ENCODE data around the gene CCDC187. TPM values are rescaled to one million over a fixed set of nuclear protein-coding genes. Genes with fewer than 3 reads are reported as not detected.

The CCDC187 gene
- total RNA-seq, 2 donors from 2014 or later: 1.2 TPM; not detected in 1

DNA sequence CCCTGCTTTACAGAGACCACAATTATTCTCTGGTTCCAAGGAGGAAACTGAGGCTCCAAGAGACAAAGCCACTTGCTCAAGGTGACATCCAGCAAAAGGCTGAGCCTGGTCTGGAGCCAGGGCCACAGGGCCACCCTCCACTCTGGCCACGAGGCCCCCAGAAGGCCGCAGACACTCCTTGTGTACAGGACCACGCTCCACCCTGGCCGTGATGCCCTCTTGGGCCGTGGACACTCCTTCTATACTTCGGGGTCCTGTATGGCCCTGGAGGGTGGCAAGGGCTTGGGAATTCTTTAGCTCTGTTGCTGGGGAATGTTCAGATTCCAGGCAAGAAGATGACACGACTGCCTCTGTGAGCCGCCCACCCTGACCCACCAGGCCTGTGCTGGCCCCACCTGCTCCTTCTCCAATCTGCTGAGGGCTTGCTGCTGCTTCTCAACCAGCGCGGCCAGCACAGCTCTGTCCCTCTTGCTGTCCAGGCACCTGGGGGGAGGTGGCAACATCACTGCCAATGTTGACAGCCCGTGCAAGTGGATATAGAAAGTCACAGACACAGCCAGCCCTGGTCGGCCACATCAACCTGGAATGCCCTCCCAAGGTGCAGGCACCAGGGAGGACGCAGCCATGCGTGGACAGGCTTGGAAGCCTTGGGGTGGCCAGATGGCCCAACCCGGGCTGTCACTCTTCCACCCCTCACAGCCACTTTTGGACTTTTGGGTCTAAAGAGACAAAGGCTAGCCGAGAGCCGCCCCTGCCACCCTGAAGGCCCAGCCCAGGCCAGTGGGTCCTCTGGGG lies 38.1 kb downstream of the CCDC187 start:
- TF ChIP-seq, protein P1, sequence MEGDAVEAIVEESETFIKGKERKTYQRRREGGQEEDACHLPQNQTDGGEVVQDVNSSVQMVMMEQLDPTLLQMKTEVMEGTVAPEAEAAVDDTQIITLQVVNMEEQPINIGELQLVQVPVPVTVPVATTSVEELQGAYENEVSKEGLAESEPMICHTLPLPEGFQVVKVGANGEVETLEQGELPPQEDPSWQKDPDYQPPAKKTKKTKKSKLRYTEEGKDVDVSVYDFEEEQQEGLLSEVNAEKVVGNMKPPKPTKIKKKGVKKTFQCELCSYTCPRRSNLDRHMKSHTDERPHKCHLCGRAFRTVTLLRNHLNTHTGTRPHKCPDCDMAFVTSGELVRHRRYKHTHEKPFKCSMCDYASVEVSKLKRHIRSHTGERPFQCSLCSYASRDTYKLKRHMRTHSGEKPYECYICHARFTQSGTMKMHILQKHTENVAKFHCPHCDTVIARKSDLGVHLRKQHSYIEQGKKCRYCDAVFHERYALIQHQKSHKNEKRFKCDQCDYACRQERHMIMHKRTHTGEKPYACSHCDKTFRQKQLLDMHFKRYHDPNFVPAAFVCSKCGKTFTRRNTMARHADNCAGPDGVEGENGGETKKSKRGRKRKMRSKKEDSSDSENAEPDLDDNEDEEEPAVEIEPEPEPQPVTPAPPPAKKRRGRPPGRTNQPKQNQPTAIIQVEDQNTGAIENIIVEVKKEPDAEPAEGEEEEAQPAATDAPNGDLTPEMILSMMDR (IDR thresholded peaks at IDR 0.05): no peak
- intact Hi-C loops (cut with DNase I): no loop called here
- no peak for DNase-seq (ENCODE audit: low spot score)

DNA sequence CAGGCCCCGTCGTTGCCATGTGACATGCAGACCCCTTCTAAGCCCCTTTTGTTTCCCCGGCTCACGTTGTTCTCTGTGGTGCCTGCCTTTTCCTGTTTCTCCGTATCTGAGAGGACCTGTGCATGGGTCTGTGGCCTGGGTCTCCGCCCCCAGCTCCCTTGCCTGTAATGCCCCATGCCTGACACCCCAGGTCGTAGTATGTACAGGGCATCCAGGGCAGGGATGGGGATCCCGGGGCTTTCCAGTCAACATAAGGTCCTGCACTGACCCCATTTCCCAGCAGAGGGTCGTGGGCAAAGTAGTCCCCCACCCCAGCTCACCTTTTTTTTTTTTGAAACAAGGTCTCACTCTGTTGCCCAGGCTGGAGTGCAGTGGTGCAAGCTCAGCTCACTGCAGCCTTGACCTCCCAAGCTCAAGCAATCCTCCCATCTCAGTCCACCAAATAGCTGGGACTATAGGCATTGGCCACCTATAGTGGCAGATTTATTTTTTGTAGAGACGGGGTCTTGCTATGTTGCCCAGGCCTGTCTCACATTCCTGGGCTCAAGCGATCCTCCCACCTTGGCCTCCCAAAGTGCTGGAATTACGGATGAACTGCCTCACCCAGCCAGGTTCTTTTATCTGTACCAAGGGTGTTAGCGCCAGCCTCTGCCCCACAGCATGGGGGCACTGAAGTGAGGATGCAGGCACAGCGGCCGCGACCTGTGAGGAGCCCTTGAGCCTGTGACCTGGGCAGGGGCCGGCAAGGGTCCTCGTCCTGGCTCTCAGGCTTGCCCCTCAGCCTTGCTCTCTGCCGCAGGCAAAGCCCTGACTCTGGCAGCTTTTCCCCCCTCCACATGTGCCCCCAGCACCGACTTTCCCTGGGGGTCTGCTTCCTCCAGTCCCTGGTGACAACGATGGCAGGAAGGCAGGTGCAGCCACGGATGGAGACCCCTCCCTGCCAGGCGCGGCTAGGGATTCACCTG lies 39.2 kb downstream of the CCDC187 start:
- H3K27me3 ChIP-seq (replicated peaks; ENCODE audit: insufficient read depth): no peaks in the 10 kb centered on the region
- 85% methylated on average over 24 of the region's 24 CpGs for WGBS
- no peaks in the 10 kb centered on the region for H3K36me3 ChIP-seq
- H3K9me3 ChIP-seq: no peaks in the 10 kb centered on the region
- no peak overlapping the region for H3K27ac ChIP-seq
- H3K4me3 ChIP-seq: no peak overlapping the region
- no peaks in the 10 kb centered on the region for H3K4me1 ChIP-seq (replicated peaks)
- TF ChIP-seq POLR2AphosphoS5 (IDR thresholded peaks at IDR 0.05): no peak
- TF ChIP-seq, protein P1 (IDR thresholded peaks at IDR 0.05): no peak
- TF ChIP-seq POLR2A (IDR thresholded peaks at IDR 0.05): no peak
- intact Hi-C loops (cut with DNase I): no loop called here
- no peak for DNase-seq (ENCODE audit: low spot score)

More for the DNA sequence above, 38.1 kb downstream of the CCDC187 start:
- Histone ChIP-seq H3K9me3 (no peaks in the 10 kb centered on the region), H3K27me3 (replicated peaks; ENCODE audit: insufficient read depth) (no peaks in the 10 kb centered on the region), H3K4me3 (no peak overlapping the region), H3K4me1 (replicated peaks) (no peaks in the 10 kb centered on the region), H3K27ac (no peak overlapping the region), H3K36me3 (no peaks in the 10 kb centered on the region)
- 86% methylated on average over 17 of the region's 17 CpGs for WGBS

DNA sequence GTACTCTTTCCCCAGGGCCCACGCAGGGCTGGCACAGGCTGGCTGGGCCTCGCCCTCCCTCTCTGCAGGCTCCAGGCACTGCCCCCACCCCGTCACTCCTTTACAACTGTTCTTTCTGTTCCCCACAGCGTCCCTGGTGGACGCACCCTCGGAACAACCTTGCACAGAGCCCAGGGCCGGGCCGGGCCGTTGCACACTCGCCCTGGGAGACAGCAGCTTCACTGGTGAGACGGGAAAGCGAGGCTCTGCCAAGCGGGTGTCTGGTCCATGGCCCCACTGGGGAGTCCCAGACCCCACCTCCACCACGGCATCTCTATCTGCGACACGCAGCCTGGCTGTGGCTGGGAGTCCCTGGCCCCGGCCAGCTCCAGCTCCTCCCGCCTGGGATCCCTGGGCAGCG lies 39.9 kb downstream of the CCDC187 start:
- no peaks in the 10 kb centered on the region for H3K4me1 ChIP-seq (replicated peaks)
- no peaks in the 10 kb centered on the region for H3K9me3 ChIP-seq
- 80% methylated on average over 19 of the region's 19 CpGs for WGBS
- no peak for TF ChIP-seq POLR2AphosphoS5 (IDR thresholded peaks at IDR 0.05)
- no peak overlapping the region for H3K4me3 ChIP-seq
- DNase-seq (ENCODE audit: low spot score): no peak
- H3K27ac ChIP-seq: no peak overlapping the region
- intact Hi-C loops (cut with DNase I): no loop called here
- H3K27me3 ChIP-seq (replicated peaks; ENCODE audit: insufficient read depth): no peaks in the 10 kb centered on the region
- no peaks in the 10 kb centered on the region for H3K36me3 ChIP-seq

DNA sequence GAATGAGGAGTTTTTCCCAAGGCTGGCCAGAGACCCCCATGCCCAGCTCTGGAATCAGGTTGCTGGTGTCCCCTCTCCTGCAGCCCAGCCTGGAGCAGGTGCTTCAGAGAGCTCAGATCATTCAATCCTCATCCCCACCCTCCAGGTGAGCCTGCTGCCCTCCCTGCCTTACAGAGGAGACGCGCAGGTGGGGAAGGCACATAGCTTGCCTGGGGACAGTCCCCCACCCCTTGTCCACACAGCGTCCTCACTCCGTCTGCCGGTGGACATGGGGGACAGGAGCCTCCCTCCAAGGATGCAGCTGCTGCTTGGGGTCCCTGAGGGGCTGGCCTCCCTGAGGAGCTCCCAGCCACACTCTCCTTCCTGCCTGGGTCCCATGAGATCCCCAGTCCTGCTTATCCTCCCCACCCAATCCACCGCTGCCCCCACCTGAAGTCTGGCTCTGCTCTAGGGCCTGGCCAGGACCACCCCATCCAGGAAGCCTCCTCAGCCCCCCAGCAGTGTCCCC lies 41.2 kb downstream of the CCDC187 start:
- no peaks in the 10 kb centered on the region for H3K9me3 ChIP-seq
- no peak overlapping the region for H3K4me3 ChIP-seq
- DNase-seq (ENCODE audit: low spot score): no peak
- intact Hi-C loops (cut with DNase I): no loop called here
- TF ChIP-seq POLR2AphosphoS5 (IDR thresholded peaks at IDR 0.05) (no peak), POLR2A (IDR thresholded peaks at IDR 0.05) (no peak)
- TF ChIP-seq, protein P1 (IDR thresholded peaks at IDR 0.05): no peak
- no peak overlapping the region for H3K27ac ChIP-seq
- no peaks in the 10 kb centered on the region for H3K27me3 ChIP-seq (replicated peaks; ENCODE audit: insufficient read depth)
- 92% methylated on average over 1 of the region's 6 CpGs for WGBS
- no peaks in the 10 kb centered on the region for H3K4me1 ChIP-seq (replicated peaks)
- H3K36me3 ChIP-seq: no peaks in the 10 kb centered on the region

DNA sequence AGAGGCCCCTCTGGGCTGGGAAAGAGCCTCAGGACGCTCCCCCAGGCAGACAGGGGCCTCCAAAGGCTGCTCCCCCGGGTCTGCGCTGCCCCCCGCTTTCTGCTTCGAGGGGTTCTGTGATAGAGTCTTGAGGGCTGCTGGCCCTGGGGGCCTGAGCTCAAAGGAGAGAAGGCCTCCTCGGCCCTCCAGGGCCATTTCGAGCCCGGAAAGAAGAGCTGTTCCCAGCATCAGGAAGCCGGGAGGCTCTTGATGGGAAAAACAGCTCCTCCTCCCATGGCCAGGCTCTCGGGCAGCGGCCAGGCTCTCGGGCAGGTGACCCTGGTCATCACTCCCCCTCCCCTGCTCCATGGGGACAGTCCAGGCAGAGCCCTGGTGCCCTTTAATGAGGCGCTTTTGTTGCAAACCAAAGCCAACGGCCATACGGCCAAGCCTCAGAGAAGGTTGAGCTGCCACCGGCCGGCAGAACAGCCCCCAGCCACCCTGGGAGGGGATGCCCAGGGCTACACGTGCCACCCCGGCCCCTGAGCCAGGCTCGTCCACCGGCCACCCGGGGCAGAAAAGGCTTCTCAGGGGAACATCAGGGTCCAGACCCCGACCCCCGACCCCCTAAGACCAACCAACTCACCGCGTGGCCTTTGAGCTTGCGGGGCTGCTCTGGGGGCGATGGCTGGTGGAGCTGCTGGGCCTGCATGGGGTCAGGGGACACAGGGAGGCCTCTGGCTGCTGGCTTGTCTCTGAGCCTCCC lies 42.0 kb downstream of the CCDC187 start:
- H3K27me3 ChIP-seq (replicated peaks; ENCODE audit: insufficient read depth): no peaks in the 10 kb centered on the region
- no peak for DNase-seq (ENCODE audit: low spot score)
- intact Hi-C loops (cut with DNase I): no loop called here
- no peak overlapping the region for H3K4me3 ChIP-seq
- H3K9me3 ChIP-seq: no peaks in the 10 kb centered on the region
- H3K36me3 ChIP-seq: no peaks in the 10 kb centered on the region
- no peak overlapping the region for H3K27ac ChIP-seq
- 94% methylated on average over 27 of the region's 28 CpGs for WGBS
- TF ChIP-seq, protein P1 (IDR thresholded peaks at IDR 0.05): no peak
- TF ChIP-seq POLR2A (IDR thresholded peaks at IDR 0.05): no peak
- no peak for TF ChIP-seq POLR2AphosphoS5 (IDR thresholded peaks at IDR 0.05)
- H3K4me1 ChIP-seq (replicated peaks): no peaks in the 10 kb centered on the region
